HG03159 (cell line): Measurements from ENCODE around the gene GOLGA6A.
"Not testable (repeated sequence)": the region's sequence is repeated elsewhere in the genome, so short reads cannot be mapped to it uniquely, and the experiment has no call there.

Experiments used
- ATAC-seq: cut with Tn5 transposase; IDR thresholded peaks from one replicate; pipeline ENCODE4 v1.9.1; 2021; ENCODE audit warnings: mild to moderate bottlenecking, moderate library complexity; ENCODE audit not compliant: unreplicated experiment

Gene GOLGA6A

DNA sequence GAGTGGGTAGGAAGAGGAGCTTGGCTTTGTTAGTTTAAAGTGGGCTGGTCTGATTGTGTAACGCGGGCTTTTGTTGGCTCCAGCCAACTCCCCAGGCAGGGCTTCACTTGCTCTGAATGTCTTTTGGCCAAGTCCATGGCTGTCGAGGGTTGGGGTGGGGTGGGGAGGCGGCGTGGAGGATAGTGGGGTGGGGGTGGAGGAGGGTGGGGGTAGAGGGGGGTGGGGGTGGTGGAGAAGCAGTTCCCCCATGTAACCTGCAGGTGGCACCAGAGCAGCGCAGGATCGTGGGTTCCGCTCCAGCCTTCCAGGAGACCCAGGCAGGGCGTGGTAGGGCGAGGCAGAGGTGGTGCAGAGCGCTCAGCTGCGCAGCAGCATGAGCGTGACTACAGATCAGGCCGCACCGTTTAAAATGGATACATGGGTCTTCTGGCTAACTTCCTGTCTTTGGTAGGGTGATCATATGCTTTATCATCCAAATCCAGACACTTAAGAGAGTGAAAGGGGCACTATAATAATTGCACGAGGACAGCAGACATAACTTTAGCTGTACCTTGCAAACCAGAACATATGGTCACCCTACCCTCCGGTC, 28.3 kb downstream of the GOLGA6A start:
- no peak for ATAC-seq

DNA sequence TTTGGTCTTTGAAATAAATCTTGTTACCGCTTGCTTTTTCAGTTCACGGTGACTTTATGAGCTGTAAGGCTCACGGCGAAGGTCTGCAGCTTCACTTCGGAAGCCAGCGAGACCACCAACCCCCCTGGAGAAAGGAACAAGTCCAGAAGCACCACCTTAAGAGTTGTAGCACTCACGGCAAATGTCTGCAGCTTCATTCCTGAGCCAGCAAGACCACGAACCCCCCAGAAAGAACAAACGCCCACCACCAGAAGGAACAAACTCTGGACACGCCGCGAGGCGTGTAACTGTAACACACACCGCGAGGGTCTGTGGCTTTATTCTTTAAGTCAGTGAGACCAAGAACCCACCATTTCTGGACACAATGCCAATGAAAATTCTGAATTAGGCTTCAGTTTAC, 28.8 kb downstream of the GOLGA6A start:
- ATAC-seq: no peak

DNA sequence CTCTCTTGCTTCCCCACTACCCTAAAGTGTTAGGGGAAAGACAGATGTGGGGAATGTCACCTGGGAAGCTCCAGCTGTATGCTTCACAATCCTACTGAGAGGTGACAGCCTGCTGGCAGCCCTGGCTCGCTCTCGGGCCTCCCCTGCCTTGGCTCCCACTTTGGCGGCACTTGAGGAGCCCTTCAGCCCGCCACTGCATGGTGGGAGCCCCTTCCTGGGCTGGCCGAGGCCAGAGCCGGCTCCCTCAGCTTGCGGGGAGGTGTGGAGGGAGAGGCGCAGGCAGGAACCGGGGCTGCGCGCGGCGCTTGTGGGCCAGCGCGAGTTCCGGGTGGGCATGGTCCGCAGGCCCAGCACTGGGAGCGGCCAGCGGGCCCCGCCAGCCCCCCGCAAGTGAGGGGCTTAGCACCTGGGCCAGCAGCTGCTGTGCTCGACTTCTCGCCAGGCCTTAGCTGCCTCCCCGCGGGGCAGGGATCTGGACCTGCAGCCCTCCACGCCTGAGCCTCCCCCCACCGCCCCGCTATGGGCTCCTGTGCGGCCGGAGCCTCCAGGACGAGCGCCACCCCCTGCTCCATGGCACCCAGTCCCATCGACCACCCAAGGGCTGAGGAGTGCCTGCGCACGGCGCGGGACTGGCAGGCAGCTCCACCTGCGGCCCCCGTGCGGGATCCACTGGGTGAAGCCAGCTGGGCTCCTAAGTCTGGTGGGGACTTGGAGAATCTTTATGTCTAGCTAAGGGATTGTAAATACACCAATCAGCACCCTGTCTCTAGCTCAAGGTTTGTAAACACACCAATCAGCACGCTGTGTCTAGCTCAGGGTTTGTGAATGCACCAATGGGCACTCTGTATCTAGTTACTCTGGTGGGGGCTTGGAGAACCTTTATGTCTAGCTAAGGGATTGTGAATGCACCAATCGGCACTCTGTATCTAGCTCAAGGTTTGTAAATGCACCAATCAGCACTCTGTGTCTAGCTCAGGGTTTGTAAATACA, 29.8 kb downstream of the GOLGA6A start:
- not testable (repeated sequence) for ATAC-seq

DNA sequence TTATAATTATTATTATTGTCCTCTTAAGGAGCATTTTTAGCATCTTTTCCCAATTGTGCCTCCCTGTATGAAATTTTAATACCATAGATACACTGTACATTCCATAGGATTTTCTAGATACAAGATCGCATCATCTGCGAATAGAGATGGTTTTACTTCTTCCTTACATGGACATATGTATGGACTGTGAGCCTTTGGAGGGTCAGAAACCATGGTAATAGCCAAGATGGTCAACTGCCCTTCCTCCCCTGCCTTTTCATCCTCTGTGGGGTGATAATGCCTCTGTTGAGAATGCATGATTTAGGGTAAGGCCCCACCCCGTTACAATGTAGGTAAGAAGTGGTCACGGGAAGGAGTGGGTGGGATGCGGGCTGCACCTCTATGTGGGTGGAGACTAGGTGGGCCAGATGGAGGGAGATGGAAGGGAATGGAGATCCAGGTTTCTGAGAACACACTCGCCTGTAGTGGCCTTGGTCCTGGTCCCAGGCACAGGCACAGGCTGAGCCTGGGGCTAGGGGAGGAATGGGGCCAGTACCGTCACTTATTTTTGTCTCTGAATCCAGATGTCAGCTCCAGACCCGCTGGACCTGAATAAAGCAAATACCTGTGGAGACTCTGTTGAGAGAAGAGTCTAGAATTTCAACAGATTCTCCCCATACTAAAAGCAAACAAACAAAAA, 31.7 kb downstream of the GOLGA6A start:
- no peak for ATAC-seq

DNA sequence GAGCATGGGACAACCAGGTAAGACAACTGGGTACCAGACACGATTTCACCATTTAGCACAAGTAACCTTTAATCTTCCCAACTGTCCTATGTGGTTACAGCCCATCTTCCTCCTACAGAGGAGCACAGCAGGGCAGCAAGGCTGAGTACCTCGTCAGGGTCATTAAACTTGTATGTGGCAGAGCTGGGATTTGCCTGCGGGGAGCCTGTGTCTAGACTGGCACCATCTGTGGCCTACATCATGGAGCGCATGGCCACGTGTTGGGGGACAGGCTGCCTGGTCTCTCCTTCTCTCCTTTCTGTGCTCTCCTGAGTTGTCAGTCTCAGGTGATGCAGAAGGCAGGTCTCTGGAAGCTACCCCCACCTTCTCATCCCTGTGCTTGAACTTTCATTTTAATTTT, 32.2 kb downstream of the GOLGA6A start:
- ATAC-seq: no peak

DNA sequence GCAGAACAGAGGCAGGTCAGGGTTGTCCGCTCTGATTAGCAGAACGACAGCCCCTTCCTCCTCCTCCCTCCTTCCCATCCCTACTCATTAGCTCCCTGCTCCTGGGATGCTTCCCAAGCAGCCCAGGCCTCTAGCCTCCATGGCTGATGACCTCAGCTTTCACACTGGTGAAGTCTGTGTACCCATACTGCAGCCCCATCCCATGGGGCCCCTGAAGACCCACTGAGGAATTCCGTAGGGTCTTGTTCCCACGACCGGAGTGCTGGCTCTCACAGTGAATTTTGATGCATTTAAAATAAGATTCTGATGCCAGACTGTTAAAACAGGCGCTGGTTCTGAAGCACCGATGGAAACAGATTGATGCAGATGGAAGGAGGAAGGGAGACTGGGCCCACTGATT, 36.1 kb downstream of the GOLGA6A start:
- ATAC-seq: no peak

DNA sequence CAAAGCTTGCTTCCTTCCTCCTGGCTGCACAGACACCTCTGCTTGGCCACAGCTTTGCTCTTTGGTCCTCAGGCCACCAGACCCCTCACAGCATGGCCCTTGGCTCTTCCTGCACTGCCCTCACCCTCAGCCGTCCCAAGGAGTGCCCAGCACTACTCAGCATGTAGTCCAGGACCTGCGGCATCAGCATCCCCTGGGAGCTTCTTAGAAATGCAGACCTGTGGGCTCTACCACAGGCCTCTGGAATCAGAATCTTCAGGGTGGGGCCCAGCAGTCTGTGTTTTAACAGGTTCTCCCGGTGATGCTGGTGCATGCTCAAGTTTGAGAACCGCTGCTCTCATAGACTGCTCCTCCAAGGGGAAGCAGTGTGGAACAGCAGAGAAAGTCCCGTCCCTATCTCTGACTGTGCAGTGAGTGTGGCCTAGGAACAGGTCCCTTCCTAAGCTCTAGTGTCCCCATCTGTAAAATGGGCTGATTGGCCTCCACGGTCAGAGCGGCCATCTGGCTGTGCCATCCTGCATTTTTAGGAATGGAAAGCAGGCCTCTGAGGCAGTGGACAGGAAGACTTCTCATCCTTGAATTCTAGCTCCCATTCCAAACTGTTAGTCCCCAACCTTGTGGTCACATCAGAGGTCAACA, 36.6 kb downstream of the GOLGA6A start:
- ATAC-seq: no peak

DNA sequence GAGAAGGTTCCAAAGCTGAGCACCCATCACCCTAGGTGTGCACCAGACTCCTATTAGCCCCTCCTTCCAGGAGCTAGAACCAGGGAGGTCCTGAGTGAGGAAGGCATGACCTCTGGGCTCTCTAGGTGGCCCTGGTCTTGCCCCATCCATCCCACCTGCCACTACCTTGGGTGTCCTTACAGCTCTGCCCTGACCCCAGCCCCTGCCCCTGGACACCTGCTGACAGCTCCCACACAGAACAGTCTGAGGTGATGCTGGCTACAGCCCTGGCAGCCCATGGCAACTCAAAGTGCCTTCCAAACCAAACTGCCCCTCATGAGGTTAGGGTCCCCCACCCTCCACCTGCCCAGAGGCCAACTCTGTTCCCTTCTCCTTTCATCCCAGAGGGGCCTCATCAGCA, 37.2 kb downstream of the GOLGA6A start:
- ATAC-seq: no peak

DNA sequence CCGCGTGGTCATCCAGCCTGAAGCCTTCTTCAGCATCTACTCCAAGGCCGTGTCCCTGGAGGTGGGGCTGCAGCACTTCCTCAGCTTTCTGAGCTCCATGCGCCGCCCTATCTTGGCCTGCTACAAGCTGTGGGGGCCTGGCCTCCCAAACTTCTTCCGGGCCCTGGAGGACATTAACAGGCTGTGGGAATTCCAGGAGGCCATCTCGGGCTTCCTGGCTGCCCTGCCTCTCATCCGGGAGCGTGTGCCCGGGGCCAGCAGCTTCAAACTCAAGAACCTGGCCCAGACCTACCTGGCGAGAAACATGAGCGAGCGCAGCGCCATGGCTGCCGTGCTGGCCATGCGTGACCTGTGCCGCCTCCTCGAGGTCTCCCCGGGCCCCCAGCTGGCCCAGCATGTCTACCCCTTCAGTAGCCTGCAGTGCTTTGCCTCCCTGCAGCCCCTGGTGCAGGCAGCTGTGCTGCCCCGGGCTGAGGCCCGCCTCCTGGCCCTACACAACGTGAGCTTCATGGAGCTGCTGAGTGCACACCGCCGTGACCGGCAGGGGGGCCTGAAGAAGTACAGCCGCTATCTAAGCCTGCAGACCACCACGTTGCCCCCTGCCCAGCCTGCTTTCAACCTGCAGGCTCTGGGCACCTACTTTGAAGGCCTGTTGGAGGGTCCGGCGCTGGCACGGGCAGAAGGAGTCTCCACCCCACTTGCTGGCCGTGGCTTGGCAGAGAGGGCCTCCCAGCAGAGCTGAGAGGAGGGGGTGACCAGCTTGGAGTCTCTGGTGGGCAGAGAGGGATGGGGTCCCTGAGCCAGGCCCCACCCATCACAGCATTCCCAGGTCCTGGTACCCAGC, 37.9 kb downstream of the GOLGA6A start:
- ATAC-seq: no peak

DNA sequence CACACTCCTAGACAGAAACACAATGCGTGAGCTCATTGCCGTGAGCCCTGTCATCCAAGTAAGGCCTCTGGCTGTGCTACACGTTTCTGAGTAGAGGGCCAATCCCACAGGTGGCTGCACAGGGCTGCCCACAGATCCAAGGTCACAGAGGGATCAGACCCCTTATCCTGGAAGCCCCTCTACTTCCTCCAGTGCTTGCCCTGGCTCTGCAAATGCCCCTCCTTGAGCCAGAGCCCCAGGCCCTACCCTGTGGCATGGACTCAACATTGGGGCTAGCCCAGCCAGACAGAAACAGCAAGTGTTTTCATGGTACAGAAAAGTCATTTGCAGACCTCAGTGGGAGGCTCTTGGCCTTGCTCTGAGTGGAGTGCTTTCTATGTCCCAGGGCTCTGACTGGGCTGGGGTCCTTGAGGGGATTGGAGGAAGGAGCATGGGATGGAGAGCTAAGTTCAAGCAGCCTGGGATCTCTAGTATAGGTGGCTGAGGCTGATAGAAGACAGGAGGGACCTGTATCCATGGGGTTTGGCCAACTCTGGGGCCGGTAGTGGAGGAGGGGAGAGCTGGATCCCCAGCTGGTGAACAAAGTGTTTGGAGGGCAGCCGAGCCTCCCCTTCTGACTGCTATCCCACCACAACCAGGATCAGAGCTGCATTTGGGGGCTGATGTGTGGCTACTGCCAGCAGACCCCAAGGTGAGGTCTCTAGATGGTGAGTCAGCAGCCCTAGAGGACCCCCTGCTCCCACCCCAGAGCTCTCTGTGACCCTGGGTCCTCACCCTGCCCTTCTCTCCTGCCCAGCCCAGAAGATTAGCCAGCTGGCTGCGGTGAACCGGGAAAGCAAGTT, 38.7 kb downstream of the GOLGA6A start:
- ATAC-seq: no peak

DNA sequence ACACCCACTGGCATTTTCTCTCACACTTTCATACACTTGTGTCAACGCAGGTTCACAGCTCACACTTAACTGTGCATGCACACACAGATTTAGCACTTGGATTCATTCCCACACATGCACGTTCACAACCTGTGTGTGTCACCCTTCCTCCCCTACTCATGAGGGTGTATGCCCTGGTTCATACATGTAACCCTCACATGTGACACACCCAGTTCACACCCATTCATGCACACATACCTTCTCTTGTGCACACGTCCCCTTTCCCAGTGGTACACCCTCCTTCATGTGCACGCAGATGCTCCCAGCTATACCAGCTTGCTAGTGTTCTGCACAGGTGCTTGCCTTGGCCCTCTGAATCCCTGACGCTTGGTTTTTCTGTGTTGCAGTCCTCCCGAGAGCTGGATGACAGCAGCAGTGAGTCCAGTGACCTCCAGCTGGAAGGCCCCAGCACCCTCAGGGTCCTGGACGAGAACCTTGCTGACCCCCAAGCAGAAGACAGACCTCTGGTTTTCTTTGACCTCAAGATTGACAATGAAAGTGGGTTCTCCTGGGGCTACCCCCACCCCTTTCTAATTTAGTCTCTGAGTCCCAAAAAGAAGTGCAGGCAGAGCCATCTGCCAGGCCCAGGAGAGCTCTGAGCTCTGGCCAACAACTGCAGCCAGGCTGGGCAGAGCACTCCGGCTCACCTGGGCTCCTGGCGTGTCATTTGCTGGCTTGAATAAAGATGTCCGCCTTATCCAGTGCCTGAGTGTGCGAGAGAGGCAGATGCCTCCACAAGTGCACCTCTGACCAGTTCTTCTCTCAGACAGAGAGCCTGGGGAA, 39.5 kb downstream of the GOLGA6A start:
- ATAC-seq: no peak

DNA sequence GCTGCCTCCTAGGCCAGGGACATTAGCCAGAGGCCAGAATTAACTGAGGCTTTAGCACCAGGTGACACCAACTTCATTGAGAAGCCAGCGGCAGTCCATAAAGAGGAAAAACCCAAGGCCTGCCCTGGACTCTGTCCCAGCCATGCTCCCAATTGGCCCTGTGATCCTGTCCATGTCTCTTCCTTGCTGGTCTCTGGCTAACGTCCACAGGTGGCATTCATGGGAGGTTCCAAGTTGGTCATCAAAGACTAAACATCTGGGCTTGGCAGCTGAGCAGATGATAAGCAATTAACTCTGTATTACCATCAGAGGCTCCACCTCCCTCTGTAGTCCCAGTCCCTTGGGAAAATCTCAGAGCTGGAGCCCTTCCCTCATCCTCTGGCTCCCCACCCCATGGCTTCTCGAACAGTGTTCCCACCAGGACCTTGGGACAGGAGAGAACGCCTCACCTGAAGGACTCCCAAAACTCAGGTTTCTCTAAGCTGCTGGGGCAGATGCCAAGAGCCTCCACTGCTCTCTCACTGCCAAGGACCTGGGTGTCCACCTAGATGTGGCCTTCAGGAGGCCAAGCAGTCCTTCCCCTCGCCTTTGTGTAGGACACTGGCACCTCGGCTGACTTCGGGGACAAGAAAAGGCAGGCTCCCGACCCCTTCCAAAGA, 40.4 kb downstream of the GOLGA6A start:
- no peak for ATAC-seq

DNA sequence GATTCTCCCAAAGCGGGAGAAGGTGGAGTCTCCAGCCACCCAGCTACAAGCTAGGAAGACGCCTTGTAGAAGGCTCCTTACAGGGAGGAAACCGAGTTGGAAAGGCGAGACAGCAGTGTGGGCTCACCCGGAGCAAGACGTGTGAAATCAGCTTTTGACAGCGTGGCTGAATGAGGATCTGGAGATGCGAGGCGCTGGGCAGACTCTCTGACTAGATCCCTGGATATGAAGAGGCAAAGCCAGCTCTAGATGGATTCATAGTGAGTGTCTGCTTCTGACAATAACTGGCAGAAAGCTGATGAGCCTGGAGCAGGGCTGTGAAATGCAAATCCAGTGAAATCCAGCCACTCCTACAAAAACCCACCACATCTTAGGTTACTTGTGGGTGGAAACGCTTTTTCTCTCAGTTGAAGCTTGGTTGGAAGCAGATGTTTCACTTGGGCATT, 41.0 kb downstream of the GOLGA6A start:
- ATAC-seq: no peak

DNA sequence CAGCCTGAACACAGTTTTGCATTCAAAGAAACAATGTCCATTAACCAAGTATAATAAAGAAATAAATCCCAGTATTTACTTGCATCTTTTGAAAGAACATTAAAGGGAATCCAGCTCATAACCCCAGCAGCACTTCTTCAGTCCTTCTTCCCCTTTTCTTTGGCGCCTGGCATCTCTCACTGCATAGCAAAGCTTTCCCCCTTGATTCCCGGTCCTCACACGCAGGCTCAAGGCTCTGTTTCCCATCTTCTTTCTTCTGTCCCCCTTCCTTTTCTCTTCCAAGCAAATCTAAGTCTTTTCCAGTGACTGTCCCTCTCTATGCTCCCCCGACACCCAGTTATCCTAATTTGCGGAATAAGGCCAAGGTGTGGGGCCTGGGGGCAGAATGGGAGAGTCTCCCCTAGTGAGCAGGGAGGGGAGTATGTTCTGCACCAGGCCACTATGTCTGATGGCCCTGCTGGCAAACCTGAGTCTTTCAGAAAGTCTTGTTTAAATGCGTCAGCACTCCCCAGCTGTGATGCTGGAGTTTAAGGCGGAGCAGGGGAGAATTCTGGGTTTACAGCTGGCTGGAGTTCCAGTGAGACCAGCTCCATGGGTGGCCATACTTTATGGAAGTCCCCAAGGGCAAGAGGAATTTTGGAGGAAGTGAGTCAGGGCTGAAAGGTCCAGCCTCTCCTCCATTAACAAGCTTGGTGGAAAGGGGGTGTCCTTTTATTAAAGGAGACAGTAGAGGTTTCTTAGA, 42.1 kb downstream of the GOLGA6A start:
- ATAC-seq: no peak

DNA sequence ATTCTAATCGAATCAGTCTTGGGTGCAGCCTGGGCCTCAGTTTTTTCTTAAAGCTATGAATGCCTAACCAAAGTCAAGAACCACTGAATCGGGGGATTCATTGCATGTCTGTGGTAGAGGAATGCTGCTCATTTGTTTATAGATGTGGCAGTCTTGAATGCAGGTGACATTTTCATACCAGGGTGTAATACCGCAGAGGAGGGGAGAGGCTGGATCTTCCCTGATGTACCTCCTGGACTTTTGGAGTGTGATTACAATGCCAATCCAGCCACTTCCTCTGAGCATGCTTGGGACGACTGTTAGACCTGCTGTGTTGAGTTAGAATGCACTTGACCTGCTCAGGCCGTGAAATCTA, 42.7 kb downstream of the GOLGA6A start:
- no peak for ATAC-seq

DNA sequence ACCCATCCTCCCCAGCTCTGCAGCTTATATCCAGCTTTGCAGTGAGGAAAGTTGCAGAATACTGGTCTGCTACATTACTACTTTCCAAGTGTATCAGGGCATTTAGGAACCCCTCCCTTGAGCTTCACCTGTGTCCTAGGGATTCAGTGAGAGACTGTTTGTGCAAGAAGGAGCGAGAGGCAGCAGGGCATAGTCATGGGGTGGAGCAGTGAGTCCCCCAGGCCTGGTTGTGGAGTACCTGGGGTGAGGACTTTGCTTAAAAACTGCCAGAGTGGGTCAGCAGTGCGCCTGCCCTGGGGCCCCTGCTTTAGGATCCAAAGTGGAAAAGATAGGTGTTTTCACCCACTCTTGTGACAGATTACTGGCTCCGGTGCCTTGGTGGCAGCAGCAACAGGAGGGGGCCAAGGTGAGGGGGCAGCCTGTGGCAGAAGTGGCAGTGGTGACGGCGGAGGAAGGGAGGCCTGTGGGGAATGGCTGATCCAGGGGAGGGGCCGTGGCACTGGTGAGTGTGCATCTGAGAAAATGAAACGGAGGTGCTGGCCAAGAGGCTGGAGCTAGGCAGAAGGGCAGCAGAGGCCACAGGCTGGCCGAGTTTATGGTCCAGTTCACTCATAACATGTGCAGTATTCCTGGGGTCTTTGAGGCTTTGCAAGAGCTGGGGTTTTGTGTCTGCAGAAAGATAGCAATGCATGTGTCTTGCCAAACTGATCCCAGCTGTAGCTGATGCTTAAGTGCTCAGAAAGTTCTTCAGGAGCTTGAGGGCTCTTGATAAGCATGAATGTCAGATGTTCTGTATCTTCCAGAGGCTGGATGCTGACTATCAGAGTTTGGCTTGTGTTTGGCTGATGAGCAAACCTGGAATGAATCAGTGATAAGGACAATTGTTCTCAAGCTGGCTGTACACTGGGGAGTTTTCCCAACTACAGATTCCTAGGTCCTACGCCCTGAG, 43.4 kb downstream of the GOLGA6A start:
- no peak for ATAC-seq
